Measurements from ENCODE around the gene PIRT.

Gene PIRT

DNA sequence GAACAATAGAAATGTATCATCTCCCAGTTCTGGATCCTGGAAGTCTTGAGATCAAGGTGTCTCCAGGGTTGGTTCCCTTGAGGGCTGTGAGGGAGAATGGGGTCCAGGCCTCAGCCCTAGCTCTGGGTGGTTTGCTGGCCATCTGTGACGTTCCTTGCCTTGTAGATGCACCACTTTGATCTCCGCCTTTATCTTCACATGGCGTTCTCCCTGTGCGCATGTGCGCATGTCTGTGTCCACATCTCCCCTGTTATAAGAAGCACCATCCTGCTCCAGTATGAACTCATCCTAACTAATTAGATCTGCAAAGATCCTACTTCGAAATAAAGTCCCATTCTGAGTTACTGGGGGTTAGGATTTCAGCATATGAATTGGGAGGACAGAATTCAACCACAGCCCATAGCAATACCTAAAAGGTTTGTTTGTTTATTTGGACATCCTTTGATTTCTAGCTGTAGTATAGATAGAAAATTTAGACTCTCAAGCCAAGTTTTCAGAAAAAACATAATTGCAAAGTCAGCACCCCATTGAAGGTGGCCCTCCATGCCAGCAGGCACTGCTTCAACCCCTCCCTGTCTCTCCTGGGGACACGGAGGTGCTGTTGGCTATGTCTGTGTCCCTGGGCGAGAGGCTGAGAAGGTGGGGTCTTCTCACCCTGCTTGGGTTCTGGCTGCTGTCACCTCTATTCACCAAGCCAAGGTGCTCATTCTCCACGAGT lies 31.2 kb downstream of the PIRT start:
- no peak overlapping the region for H3K4me2 ChIP-seq (ENCODE audit: insufficient read depth, low read length, poor library complexity, severe bottlenecking)
- no peak overlapping the region for H3K9ac ChIP-seq (ENCODE audit: low read depth, low read length, poor library complexity)
- H3K9me3 ChIP-seq (replicated peaks in 1 of 2; ENCODE audit: control insufficient read depth in 2 of 2, insufficient read depth in 1 of 2, low read depth in 1 of 2, low read length in 2 of 2), result no peaks in the 10 kb centered on the region
- H2AFZ ChIP-seq (ENCODE audit: low read length), result no peak overlapping the region
- H3K4ac ChIP-seq (ENCODE audit: low read length), result no peak overlapping the region
- no peak overlapping the region for H2BK120ac ChIP-seq (ENCODE audit: low read depth, low read length)
- H3K27ac ChIP-seq (replicated peaks; ENCODE audit: low read length), result no peak overlapping the region
- no peak overlapping the region for H2BK12ac ChIP-seq (ENCODE audit: low read length)
- no peak overlapping the region for H3K14ac ChIP-seq (ENCODE audit: low read length)
- H3K36me3 ChIP-seq (replicated peaks in 1 of 2; ENCODE audit: control insufficient read depth in 2 of 2, insufficient read depth in 2 of 2, low read length in 2 of 2), result no peaks in the 10 kb centered on the region
- H3K23ac ChIP-seq (ENCODE audit: low read depth, low read length, poor library complexity), result no peak overlapping the region
- no peak overlapping the region for H2BK15ac ChIP-seq (ENCODE audit: low read length)
- no peak overlapping the region for H2AK5ac ChIP-seq (ENCODE audit: low read depth, low read length)
- peaks cover 0 to 3% of the 10 kb centered on the region in 2 donors for H3K4me1 ChIP-seq (ENCODE audit: control insufficient read depth in 2 of 2, insufficient read depth in 1 of 2, low read depth in 1 of 2, low read length in 2 of 2)
- no peak overlapping the region for H3K18ac ChIP-seq (ENCODE audit: low read length)
- H4K91ac ChIP-seq (ENCODE audit: low read depth, low read length, poor library complexity), result no peak overlapping the region
- no peak overlapping the region for H4K8ac ChIP-seq (ENCODE audit: low read depth, low read length)
- H2BK5ac ChIP-seq (ENCODE audit: low read length), result no peak overlapping the region
- no peak for DNase-seq (ENCODE audit: low spot score)
- H3K4me3 ChIP-seq (ENCODE audit: low read length in 2 of 2), result no peak overlapping the region
- no peaks in the 10 kb centered on the region for H3K79me1 ChIP-seq (ENCODE audit: low read depth, low read length)
- no CpG with 5 or more reads among the region's 9 CpGs for WGBS, 2 donors (ENCODE audit: extremely low coverage in 2 of 2, insufficient read length in 2 of 2, insufficient replicate concordance in 1 of 2)
- no peaks in the 10 kb centered on the region for H3K27me3 ChIP-seq (ENCODE audit: control insufficient read depth in 3 of 3, insufficient read depth in 3 of 3, low read depth in 1 of 3, low read length in 3 of 3)

DNA sequence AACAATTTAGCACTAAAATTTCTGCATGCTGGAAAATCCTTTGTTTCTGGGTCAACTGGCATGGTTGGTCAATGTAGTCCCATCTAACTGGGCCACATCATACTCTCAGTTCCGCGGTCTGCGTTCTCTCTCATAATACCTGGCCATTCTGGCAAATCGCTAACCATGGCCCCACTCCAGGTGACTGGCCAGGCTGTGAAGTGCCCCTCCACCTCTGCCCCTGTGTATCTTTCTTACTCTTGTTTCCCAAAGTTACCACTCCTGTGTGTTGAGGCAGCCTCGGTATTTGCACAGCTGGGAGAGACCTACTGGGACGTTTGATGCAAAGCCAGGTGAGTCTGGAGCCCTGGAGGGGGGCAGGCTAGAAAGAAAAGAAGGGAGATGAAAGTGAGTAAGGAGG lies 32.0 kb downstream of the PIRT start:
- no peak overlapping the region for H4K91ac ChIP-seq (ENCODE audit: low read depth, low read length, poor library complexity)

DNA sequence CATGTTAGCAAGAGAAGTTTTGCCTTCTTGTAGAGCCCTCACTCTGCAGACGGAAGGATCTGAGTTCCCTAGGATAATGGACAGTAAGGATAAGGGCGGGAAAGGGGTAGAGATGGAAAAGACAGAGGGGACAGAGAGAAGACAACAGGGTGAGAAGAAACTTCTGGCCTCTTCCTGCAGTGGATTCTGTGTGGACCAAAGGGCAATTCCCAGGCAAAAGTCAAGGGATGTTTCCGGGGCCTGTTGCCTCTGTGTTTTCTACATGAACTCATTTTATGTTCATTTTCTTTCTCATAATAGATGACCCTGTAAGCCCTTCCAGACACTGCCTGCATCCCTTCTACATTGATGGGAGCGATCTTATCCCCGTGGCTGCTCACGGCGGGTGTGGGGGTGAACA lies 33.3 kb downstream of the PIRT start:
- Histone ChIP-seq H2BK5ac (ENCODE audit: low read length) (no peak overlapping the region), H3K27ac (replicated peaks; ENCODE audit: low read length) (no peak overlapping the region), H2BK12ac (ENCODE audit: low read length) (no peak overlapping the region), H3K4me2 (ENCODE audit: insufficient read depth, low read length, poor library complexity, severe bottlenecking) (no peak overlapping the region), H4K91ac (ENCODE audit: low read depth, low read length, poor library complexity) (no peak overlapping the region), H3K36me3 (replicated peaks in 1 of 2; ENCODE audit: control insufficient read depth in 2 of 2, insufficient read depth in 2 of 2, low read length in 2 of 2) (no peaks in the 10 kb centered on the region), H3K4me3 (ENCODE audit: low read length in 2 of 2) (no peak overlapping the region), H4K8ac (ENCODE audit: low read depth, low read length) (no peak overlapping the region), H2AK5ac (ENCODE audit: low read depth, low read length) (no peak overlapping the region), H3K27me3 (ENCODE audit: control insufficient read depth in 3 of 3, insufficient read depth in 3 of 3, low read depth in 1 of 3, low read length in 3 of 3) (no peaks in the 10 kb centered on the region), H3K9me3 (replicated peaks in 1 of 2; ENCODE audit: control insufficient read depth in 2 of 2, insufficient read depth in 1 of 2, low read depth in 1 of 2, low read length in 2 of 2) (no peaks in the 10 kb centered on the region), H3K9ac (ENCODE audit: low read depth, low read length, poor library complexity) (no peak overlapping the region), H2AFZ (ENCODE audit: low read length) (no peak overlapping the region), H3K4me1 (ENCODE audit: control insufficient read depth in 2 of 2, insufficient read depth in 1 of 2, low read depth in 1 of 2, low read length in 2 of 2) (peaks cover 0 to 3% of the 10 kb centered on the region in 2 donors), H2BK15ac (ENCODE audit: low read length) (no peak overlapping the region), H3K79me1 (ENCODE audit: low read depth, low read length) (no peaks in the 10 kb centered on the region), H3K14ac (ENCODE audit: low read length) (no peak overlapping the region), H3K23ac (ENCODE audit: low read depth, low read length, poor library complexity) (no peak overlapping the region), H2BK120ac (ENCODE audit: low read depth, low read length) (no peak overlapping the region), H3K18ac (ENCODE audit: low read length) (no peak overlapping the region), H3K4ac (ENCODE audit: low read length) (no peak overlapping the region)
- no CpG with 5 or more reads among the region's 7 CpGs for WGBS, 2 donors (ENCODE audit: extremely low coverage in 2 of 2, insufficient read length in 2 of 2, insufficient replicate concordance in 1 of 2)
- DNase-seq (ENCODE audit: low spot score), result no peak

More for the DNA sequence above, 32.0 kb downstream of the PIRT start:
- Histone ChIP-seq H3K9me3 (replicated peaks in 1 of 2; ENCODE audit: control insufficient read depth in 2 of 2, insufficient read depth in 1 of 2, low read depth in 1 of 2, low read length in 2 of 2) (no peaks in the 10 kb centered on the region), H3K14ac (ENCODE audit: low read length) (no peak overlapping the region), H3K4me1 (ENCODE audit: control insufficient read depth in 2 of 2, insufficient read depth in 1 of 2, low read depth in 1 of 2, low read length in 2 of 2) (peaks cover 0 to 3% of the 10 kb centered on the region in 2 donors), H4K8ac (ENCODE audit: low read depth, low read length) (no peak overlapping the region), H3K18ac (ENCODE audit: low read length) (no peak overlapping the region), H3K4me2 (ENCODE audit: insufficient read depth, low read length, poor library complexity, severe bottlenecking) (no peak overlapping the region), H2BK15ac (ENCODE audit: low read length) (no peak overlapping the region), H3K23ac (ENCODE audit: low read depth, low read length, poor library complexity) (no peak overlapping the region), H2BK5ac (ENCODE audit: low read length) (no peak overlapping the region), H3K27ac (replicated peaks; ENCODE audit: low read length) (no peak overlapping the region), H3K36me3 (replicated peaks in 1 of 2; ENCODE audit: control insufficient read depth in 2 of 2, insufficient read depth in 2 of 2, low read length in 2 of 2) (no peaks in the 10 kb centered on the region), H2AK5ac (ENCODE audit: low read depth, low read length) (no peak overlapping the region), H3K79me1 (ENCODE audit: low read depth, low read length) (no peaks in the 10 kb centered on the region), H3K4ac (ENCODE audit: low read length) (no peak overlapping the region), H3K4me3 (ENCODE audit: low read length in 2 of 2) (no peak overlapping the region), H3K9ac (ENCODE audit: low read depth, low read length, poor library complexity) (no peak overlapping the region), H3K27me3 (ENCODE audit: control insufficient read depth in 3 of 3, insufficient read depth in 3 of 3, low read depth in 1 of 3, low read length in 3 of 3) (no peaks in the 10 kb centered on the region), H2BK120ac (ENCODE audit: low read depth, low read length) (no peak overlapping the region), H2BK12ac (ENCODE audit: low read length) (no peak overlapping the region), H2AFZ (ENCODE audit: low read length) (no peak overlapping the region)
- no peak for DNase-seq (ENCODE audit: low spot score)
- no CpG with 5 or more reads among the region's 6 CpGs for whole genome bisulfite sequencing, 2 donors (ENCODE audit: extremely low coverage in 2 of 2, insufficient read length in 2 of 2, insufficient replicate concordance in 1 of 2)

DNA sequence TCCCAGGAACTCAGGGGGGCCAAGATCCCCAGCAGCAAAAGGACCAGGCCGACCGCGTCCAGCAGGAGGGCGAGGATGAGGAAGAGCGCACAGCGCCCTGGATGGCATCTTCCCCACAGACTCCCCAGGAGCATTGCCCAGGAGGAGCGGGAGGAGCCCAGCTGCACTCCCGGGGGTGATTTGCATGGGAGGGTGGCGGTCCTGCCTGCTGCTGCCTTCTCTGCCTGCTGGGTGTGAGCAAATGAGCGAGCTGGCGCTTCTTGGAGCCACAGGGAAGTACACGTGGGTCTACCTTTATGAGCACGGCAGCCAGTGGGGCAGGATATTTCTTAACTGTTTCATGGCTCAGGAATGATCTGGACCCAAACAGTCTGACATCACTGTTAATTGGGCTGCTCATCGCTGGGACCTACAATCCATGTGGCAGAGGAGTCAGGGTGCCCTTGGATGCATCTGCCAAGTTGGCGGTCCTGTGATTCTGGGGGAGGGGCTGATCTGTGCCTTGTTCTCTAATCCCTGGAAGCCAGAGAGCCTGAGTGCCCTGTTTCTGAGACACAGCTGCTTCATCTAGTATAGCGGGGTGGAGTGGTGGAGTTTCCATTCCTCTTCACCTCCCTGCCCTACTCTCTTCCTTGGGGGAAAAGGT lies 33.9 kb downstream of the PIRT start, which contains the start of gene TMEM238L:
Gene TMEM238L, minus strand, starts transcription at position 270 of the 646 bp plus-strand sequence. Its CDS starts 136 bp downstream, at position 134.
- no peak within 1 kb of the TSS for H3K14ac ChIP-seq (ENCODE audit: low read length)
- peak within 1 kb of the TSS; percentile 5 for H2BK12ac ChIP-seq (ENCODE audit: low read length)
- H3K79me1 ChIP-seq (ENCODE audit: low read depth, low read length), result no peaks in the 10 kb centered on the region
- H3K18ac ChIP-seq (ENCODE audit: low read length), result peak within 1 kb of the TSS; percentile 67
- no peak within 1 kb of the TSS for H2AFZ ChIP-seq (ENCODE audit: low read length)
- no peak within 1 kb of the TSS for H4K8ac ChIP-seq (ENCODE audit: low read depth, low read length)
- H3K9me3 ChIP-seq (replicated peaks in 1 of 2; ENCODE audit: control insufficient read depth in 2 of 2, insufficient read depth in 1 of 2, low read depth in 1 of 2, low read length in 2 of 2), result no peaks in the 10 kb centered on the region
- no peak within 1 kb of the TSS for H3K4me3 ChIP-seq (ENCODE audit: low read length in 2 of 2)
- H3K4me1 ChIP-seq (ENCODE audit: control insufficient read depth in 2 of 2, insufficient read depth in 1 of 2, low read depth in 1 of 2, low read length in 2 of 2), result peaks cover 0 to 3% of the 10 kb centered on the region in 2 donors
- no peak for DNase-seq (ENCODE audit: low spot score)
- no peak within 1 kb of the TSS for H3K23ac ChIP-seq (ENCODE audit: low read depth, low read length, poor library complexity)
- no CpG with 5 or more reads among the region's 16 CpGs for WGBS, 2 donors (ENCODE audit: extremely low coverage in 2 of 2, insufficient read length in 2 of 2, insufficient replicate concordance in 1 of 2)
- H2BK15ac ChIP-seq (ENCODE audit: low read length), result no peak within 1 kb of the TSS
- H3K4ac ChIP-seq (ENCODE audit: low read length), result no peak within 1 kb of the TSS
- no peaks in the 10 kb centered on the region for H3K27me3 ChIP-seq (ENCODE audit: control insufficient read depth in 3 of 3, insufficient read depth in 3 of 3, low read depth in 1 of 3, low read length in 3 of 3)
- H2BK120ac ChIP-seq (ENCODE audit: low read depth, low read length), result no peak within 1 kb of the TSS
- H2AK5ac ChIP-seq (ENCODE audit: low read depth, low read length), result peak within 1 kb of the TSS; percentile 50
- no peak within 1 kb of the TSS for H4K91ac ChIP-seq (ENCODE audit: low read depth, low read length, poor library complexity)
- H3K36me3 ChIP-seq (replicated peaks in 1 of 2; ENCODE audit: control insufficient read depth in 2 of 2, insufficient read depth in 2 of 2, low read length in 2 of 2), result no peaks in the 10 kb centered on the region
- H3K4me2 ChIP-seq (ENCODE audit: insufficient read depth, low read length, poor library complexity, severe bottlenecking), result no peak within 1 kb of the TSS
- no peak within 1 kb of the TSS for H3K9ac ChIP-seq (ENCODE audit: low read depth, low read length, poor library complexity)
- H2BK5ac ChIP-seq (ENCODE audit: low read length), result no peak within 1 kb of the TSS
- H3K27ac ChIP-seq (replicated peaks; ENCODE audit: low read length), result no peak within 1 kb of the TSS
